HG02884 (cell line): ENCODE results near the gene ZGLP1.

Source experiments
- ATAC-seq: cut with Tn5 transposase; IDR thresholded peaks from one replicate; pipeline ENCODE4 v1.9.1; 2021; ENCODE audit warnings: mild to moderate bottlenecking, moderate library complexity; ENCODE audit not compliant: unreplicated experiment

ZGLP1 gene

DNA sequence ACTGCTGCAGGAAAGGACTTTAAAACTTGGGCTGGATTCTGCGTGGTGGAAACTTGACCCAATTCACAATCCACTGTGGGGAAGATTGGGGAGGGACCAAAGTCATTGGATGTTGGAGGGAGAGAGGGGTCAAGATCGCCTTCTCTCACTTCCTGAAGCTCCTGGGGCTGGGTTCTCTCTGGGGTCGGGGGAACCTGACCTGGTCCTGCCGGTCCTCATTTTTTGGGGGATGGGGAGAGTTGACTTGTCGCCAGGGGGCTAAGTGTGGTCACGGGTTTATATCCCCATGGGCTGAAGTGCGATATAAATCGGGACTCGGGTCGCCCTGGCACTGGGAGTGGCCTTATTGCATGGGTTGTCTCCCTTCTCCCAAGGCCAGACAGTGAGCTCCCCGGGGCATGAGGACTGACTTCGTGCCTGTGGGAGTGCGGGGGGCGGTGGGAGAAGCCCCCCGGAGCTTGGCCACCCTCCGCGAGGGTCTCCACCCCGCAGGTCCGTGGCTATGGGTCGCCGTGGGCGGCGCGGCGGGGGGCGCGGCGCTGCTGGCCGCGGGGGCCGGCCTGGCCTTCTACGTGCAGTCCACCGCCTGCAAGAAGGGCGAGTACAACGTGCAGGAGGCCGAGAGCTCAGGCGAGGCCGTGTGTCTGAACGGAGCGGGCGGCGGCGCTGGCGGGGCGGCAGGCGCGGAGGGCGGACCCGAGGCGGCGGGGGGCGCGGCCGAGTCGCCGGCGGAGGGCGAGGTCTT, 13.6 kb downstream of the ZGLP1 start:
- ATAC-seq, result no peak

DNA sequence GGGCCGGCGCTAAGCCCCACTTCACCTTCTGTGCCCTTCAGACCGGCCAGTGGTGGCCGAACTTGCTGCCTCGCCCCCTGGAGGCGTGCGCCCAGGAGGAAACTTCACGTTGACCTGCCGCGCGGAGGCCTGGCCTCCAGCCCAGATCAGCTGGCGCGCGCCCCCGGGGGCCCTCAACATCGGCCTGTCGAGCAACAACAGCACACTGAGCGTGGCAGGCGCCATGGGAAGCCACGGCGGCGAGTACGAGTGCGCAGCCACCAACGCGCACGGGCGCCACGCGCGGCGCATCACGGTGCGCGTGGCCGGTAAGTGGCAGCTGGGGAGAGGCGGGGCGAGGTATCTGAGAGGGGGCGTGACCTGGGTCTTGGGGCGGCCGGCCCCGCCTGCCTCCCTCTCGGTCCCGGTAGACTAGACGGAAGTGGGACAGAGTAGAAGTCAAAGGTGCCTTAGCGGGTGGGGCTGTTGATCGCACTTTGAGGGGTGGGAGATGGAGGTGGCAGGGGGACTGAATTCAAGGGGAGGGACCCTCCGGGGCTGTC, 14.2 kb downstream of the ZGLP1 start:
- no peak for ATAC-seq

DNA sequence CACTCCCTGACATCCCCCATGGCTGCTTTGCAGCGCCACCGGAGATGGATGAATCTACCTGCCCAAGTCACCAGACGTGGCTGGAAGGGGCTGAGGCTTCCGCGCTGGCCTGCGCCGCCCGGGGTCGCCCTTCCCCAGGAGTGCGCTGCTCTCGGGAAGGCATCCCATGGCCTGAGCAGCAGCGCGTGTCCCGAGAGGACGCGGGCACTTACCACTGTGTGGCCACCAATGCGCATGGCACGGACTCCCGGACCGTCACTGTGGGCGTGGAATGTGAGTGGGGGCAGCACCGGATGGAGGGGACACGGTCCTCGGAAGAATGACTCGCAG, 15.3 kb downstream of the ZGLP1 start:
- no peak for ATAC-seq

- no peak for ATAC-seq
Observed at GRCh38 chr19:10293637-10294367, 15.8 kb downstream of the ZGLP1 start.

DNA sequence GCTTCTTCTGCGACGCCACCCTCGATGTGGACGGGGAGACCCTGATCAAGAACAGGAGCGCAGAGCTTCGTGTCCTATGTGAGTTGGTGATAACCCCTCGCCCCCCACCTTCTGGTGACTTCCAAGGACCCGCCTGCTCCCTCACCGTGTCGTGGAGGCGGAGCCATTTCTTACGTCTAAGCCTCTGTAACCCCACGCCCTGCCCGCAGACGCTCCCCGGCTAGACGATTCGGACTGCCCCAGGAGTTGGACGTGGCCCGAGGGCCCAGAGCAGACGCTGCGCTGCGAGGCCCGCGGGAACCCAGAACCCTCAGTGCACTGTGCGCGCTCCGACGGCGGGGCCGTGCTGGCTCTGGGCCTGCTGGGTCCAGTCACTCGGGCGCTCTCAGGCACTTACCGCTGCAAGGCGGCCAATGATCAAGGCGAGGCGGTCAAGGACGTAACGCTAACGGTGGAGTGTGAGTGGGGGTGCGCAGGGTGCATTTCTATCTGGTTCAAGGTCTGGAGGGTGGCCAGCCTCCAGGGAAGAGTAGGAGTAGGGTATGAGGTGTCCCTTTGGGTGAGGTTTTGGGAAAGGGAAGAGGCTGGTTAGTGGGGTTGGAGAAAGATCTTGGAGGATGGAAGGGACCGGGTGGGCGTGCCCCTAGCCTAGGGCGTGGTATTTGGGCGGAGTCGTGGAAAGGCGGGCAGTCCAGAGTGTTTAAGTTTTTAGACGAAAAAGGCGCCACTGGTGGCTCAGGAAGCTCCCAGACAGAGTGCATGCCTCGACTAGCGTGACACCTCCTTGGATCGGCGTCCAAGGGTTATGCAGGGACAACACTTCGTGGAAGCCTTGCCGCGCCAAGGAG, 16.6 kb downstream of the ZGLP1 start:
- ATAC-seq, result no peak

GRCh38 chr19:10292206-10292788, 17.3 kb downstream of the ZGLP1 start:
- ATAC-seq, result no peak

DNA sequence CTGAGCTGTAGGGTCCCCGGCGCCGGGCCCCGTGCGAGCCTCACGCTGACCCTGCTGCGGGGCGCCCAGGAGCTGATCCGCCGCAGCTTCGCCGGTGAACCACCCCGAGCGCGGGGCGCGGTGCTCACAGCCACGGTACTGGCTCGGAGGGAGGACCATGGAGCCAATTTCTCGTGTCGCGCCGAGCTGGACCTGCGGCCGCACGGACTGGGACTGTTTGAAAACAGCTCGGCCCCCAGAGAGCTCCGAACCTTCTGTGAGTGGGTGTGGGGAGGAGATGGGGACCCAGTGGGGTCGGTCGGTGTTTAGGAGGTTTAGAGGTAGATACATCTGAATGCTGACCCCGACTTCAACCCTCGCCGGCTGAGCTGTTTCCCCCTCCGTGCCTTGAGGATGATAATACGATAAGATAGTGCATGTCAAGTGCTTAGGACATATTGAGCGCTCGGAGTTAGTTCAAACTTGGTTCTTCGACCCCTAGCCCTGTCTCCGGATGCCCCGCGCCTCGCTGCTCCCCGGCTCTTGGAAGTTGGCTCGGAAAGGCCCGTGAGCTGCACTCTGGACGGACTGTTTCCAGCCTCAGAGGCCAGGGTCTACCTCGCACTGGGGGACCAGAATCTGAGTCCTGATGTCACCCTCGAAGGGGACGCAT, 17.9 kb downstream of the ZGLP1 start:
- ATAC-seq, result no peak

GRCh38 chr19:10290876-10291553, 18.6 kb downstream of the ZGLP1 start:
- ATAC-seq, result no peak

- no peak for ATAC-seq
Observed at GRCh38 chr19:10290357-10290875, 19.2 kb downstream of the ZGLP1 start.

GRCh38 chr19:10289836-10290356, 19.7 kb downstream of the ZGLP1 start, which contains the start of gene ICAM5:
Gene ICAM5, plus strand, starts transcription at chr19:10289952. Its CDS starts 92 bp downstream, at chr19:10290044.
- ATAC-seq, result no peak

DNA sequence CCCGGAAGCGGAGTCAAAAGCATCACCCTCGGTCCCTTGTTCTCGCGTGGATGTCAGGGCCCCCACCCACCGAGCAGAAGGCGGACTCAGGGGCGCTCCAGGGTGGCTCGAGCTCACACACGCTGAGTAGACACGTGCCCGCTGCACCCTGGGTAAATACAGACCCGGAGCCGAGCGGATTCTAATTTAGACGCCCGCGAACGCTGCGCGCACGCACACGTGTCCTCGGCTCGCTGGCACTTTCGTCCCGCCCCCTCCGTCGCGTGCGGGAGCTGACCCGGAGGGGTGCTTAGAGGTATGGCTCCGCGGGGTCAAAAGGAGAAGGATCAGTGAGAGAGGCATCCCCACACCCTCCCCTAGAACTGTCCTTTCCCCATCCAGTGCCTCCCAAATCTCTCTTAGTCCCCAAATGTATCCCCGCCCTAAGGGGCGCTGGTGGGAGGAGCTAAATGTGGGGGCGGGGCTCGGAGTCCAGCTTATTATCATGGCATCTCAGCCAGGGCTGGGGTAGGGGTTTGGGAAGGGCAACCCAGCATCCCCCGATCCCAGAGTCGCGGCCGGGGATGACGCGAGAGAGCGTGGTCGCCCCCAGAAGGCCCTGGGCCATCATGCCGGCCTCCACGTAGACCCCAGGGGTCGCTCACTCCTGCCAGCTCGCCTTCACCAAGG, 20.3 kb downstream of the ZGLP1 start:
- ATAC-seq, result no peak

DNA sequence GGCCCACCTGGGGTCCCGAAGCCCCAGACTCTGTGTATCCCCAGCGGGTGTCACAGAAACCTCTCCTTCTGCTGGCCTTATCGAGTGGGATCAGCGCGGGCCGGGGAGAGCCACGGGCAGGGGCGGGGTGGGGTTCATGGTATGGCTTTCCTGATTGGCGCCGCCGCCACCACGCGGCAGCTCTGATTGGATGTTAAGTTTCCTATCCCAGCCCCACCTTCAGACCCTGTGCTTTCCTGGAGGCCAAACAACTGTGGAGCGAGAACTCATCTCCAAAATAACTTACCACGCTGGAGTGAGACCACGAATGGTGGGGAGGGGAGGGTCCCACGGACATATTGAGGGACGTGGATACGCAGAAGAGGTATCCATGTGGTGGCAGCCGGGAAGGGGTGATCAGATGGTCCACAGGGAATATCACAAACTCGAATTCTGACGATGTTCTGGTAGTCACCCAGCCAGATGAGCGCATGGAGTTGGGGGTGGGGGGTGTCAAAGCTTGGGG, 20.9 kb downstream of the ZGLP1 start:
- ATAC-seq, result no peak

- ATAC-seq, result no peak
Observed at GRCh38 chr19:10286803-10287737, 22.5 kb downstream of the ZGLP1 start, which contains the start of gene ICAM4. Gene ICAM4, plus strand, starts transcription at chr19:10286955. Its CDS starts 58 bp downstream, at chr19:10287013.

- ATAC-seq, result no peak
Observed at GRCh38 chr19:10285393-10285792, 24.2 kb downstream of the ZGLP1 start.

- ATAC-seq, result no peak
Observed at GRCh38 chr19:10284960-10285278, 24.7 kb downstream of the ZGLP1 start.

GRCh38 chr19:10284065-10284959, 25.3 kb downstream of the ZGLP1 start:
- no peak for ATAC-seq
